Hepatocyte (in vitro differentiated cells): ENCODE data around the gene PSMB7. TPM values are rescaled to one million over a fixed set of nuclear protein-coding genes. Genes with fewer than 3 reads are reported as not detected.

Experiments used
- DNase-seq: peaks from one replicate; pipeline ENCODE4 v3.0.0-alpha.2; 2016; ENCODE audit warnings: low spot score
- H2AFZ ChIP-seq: fragments of 200-600 bp; sonication (generic); 2 replicates; pipeline ENCODE4 v1.6.0; 2016; ENCODE audit warnings: antibody characterized with exemption, mild to moderate bottlenecking
- H3K27ac ChIP-seq: fragments of 200-600 bp; sonication (generic); 2 replicates; pipeline ENCODE4 v1.5.1; 2016; ENCODE audit warnings: mild to moderate bottlenecking
- H3K27me3 ChIP-seq: fragments of 200-600 bp; sonication (generic); 2 replicates; pipeline ENCODE4 v1.6.1; 2016
- H3K36me3 ChIP-seq: fragments of 200-600 bp; sonication (generic); replicated peaks from 2 replicates; pipeline ENCODE4 v1.5.1; 2016; ENCODE audit warnings: low read depth; ENCODE audit not compliant: insufficient read depth
- H3K4me1 ChIP-seq: fragments of 200-600 bp; sonication (generic); 2 replicates; pipeline ENCODE4 v1.5.1; 2016; ENCODE audit warnings: mild to moderate bottlenecking, moderate library complexity; ENCODE audit not compliant: insufficient read depth
- H3K4me2 ChIP-seq: fragments of 200-600 bp; sonication (generic); 2 replicates; pipeline ENCODE4 v1.6.0; 2016
- H3K4me3 ChIP-seq: fragments of 200-600 bp; sonication (generic); 2 replicates; pipeline ENCODE4 v1.5.1; 2016; ENCODE audit warnings: mild to moderate bottlenecking
- H3K79me2 ChIP-seq: fragments of 200-600 bp; sonication (generic); 2 replicates; pipeline ENCODE4 v1.6.0; 2017; ENCODE audit warnings: mild to moderate bottlenecking
- H3K9me2 ChIP-seq: fragments of 200-600 bp; sonication (generic); replicated peaks from 2 replicates; pipeline ENCODE4 v1.6.0; 2017; ENCODE audit warnings: mild to moderate bottlenecking; ENCODE audit not compliant: insufficient read depth
- H3K9me3 ChIP-seq: fragments of 200-600 bp; sonication (generic); 2 replicates; pipeline ENCODE4 v1.5.1; 2016; ENCODE audit warnings: low read depth, mild to moderate bottlenecking
- H4K20me1 ChIP-seq: fragments of 200-600 bp; sonication (generic); 2 replicates; pipeline ENCODE4 v1.6.0; 2016; ENCODE audit warnings: mild to moderate bottlenecking; ENCODE audit not compliant: insufficient read depth, poor library complexity, severe bottlenecking
- EZH2 ChIP-seq: fragments of 200-600 bp; sonication (generic); IDR thresholded peaks from 2 replicates; pipeline ENCODE4 v1.6.1; 2016; ENCODE audit warnings: antibody characterized with exemption, mild to moderate bottlenecking, borderline replicate concordance
- EZH2phosphoT487 ChIP-seq: fragments of 200-600 bp; sonication (generic); IDR thresholded peaks from one replicate; pipeline ENCODE4 v1.6.1; 2018; ENCODE audit warnings: antibody characterized with exemption, mild to moderate bottlenecking, low read depth, moderate library complexity; ENCODE audit not compliant: unreplicated experiment, severe bottlenecking
- WGBS: methylation state at CpG from one replicate; pipeline ENCODE4 v1.1.6; 2016; ENCODE audit warnings: low lambda C conversion rate; ENCODE audit errors: missing lambda C conversion rate; 5-methylcytosine and 5-hydroxymethylcytosine counted together
- polyA plus RNA-seq: library from polyadenylated mRNA; unstranded; fragments of >200 nt; fragmentation: Nextera tagmentation; extraction: Ambion mirVana; gene quantifications from 2 replicates; pipeline ENCODE4 v1.2.1, GENCODE V29; 2016
- total RNA-seq: library from RNA; depleted of rRNA; stranded (reverse); fragments of >200 nt; gene quantifications from 2 replicates; pipeline ENCODE4 v1.2.3, GENCODE V29; 2014
- TF ChIP-seq, protein P1 (sequence below): fragments of 200-600 bp; sonication (generic); IDR thresholded peaks from 2 replicates; pipeline ENCODE4 v1.5.1; 2016; ENCODE audit warnings: antibody characterized with exemption, mild to moderate bottlenecking; ENCODE audit not compliant: poor library complexity

PSMB7 gene
- total and polyA plus RNA-seq, 2 experiments from 2014 or later, result 189 to 197 TPM

DNA sequence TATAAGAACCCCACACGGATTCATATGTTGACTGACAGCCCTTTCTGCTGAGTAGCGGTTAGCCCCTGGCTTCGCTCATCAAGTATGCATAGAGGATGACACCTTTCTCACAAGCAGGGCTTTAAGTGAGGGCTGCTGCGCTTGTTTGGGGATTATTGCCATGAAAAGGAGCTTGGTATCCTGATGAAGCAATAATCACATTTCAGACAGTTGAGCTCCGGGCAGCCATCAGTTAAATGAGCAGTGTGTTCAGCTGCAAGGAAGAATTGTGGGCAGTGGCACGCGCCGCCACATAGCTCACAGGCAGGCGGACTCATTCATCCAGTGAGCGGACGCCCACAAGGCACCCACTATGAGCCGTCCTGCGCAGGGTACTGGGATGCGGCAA lies 79.9 kb downstream of the PSMB7 start:
- H3K9me3 ChIP-seq, result no peaks in the 10 kb centered on the region
- H3K79me2 ChIP-seq, result no peaks in the 10 kb centered on the region
- H3K4me1 ChIP-seq, result no peaks in the 10 kb centered on the region
- no peak overlapping the region for H3K4me2 ChIP-seq
- H3K9me2 ChIP-seq, result no peaks in the 10 kb centered on the region
- H3K4me3 ChIP-seq, result no peak overlapping the region
- no peak overlapping the region for H2AFZ ChIP-seq
- H4K20me1 ChIP-seq, result no peaks in the 10 kb centered on the region
- H3K27ac ChIP-seq, result no peak overlapping the region
- 87% methylated on average over 14 of the region's 14 CpGs for WGBS
- H3K27me3 ChIP-seq, result no peaks in the 10 kb centered on the region
- H3K36me3 ChIP-seq, result peaks cover 6% of the 10 kb centered on the region
- DNase-seq, result no peak
- no peak for TF ChIP-seq EZH2
- TF ChIP-seq, protein P1, sequence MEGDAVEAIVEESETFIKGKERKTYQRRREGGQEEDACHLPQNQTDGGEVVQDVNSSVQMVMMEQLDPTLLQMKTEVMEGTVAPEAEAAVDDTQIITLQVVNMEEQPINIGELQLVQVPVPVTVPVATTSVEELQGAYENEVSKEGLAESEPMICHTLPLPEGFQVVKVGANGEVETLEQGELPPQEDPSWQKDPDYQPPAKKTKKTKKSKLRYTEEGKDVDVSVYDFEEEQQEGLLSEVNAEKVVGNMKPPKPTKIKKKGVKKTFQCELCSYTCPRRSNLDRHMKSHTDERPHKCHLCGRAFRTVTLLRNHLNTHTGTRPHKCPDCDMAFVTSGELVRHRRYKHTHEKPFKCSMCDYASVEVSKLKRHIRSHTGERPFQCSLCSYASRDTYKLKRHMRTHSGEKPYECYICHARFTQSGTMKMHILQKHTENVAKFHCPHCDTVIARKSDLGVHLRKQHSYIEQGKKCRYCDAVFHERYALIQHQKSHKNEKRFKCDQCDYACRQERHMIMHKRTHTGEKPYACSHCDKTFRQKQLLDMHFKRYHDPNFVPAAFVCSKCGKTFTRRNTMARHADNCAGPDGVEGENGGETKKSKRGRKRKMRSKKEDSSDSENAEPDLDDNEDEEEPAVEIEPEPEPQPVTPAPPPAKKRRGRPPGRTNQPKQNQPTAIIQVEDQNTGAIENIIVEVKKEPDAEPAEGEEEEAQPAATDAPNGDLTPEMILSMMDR, result no peak

DNA sequence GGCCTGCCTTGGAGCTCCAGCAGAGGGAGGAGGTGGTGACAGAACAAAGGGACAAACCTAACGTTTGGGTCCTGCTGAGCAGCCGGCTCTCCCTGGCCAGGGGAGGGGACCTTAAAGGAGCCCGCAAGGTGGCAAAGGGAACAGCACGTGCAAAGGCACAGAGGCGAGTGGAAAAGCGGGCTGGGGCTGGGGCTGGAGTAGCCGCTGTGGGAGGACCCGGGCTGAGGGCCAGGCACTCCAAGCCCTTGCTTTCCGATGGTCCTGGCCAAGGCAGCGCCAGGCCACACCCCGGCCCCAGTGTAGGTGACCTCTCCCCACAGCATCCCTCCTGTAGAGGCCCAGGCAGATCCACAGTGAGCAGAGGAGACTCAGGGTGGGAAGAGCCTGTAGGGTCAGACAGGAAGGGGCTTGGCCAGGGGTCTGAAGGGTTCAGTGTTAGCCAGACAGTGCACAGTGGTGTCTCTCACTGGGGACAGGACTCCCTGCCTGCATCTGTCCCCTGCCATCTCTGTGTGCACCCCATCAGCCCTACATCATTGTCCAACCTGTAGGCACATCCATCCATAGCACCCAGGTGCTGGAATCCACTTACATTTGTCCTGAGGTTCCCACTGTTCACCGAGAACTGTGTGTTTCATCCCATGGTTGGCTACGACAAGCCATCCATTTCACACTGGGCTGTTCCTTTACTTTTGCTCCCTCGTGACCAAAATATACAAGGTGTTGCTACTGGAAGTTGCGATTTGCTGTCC lies 80.5 kb downstream of the PSMB7 start:
- no peak for DNase-seq
- Histone ChIP-seq H3K4me2 (no peak overlapping the region), H3K36me3 (peaks cover 6% of the 10 kb centered on the region), H3K9me3 (no peaks in the 10 kb centered on the region), H3K4me1 (no peaks in the 10 kb centered on the region), H3K79me2 (no peaks in the 10 kb centered on the region), H4K20me1 (no peaks in the 10 kb centered on the region), H3K4me3 (no peak overlapping the region), H3K27ac (no peak overlapping the region), H3K9me2 (no peaks in the 10 kb centered on the region), H2AFZ (no peak overlapping the region), H3K27me3 (no peaks in the 10 kb centered on the region)
- TF ChIP-seq EZH2phosphoT487 (no peak), EZH2 (no peak)
- TF ChIP-seq, protein P1, result no peak
- whole genome bisulfite sequencing, result 90% methylated on average over 15 of the region's 15 CpGs

DNA sequence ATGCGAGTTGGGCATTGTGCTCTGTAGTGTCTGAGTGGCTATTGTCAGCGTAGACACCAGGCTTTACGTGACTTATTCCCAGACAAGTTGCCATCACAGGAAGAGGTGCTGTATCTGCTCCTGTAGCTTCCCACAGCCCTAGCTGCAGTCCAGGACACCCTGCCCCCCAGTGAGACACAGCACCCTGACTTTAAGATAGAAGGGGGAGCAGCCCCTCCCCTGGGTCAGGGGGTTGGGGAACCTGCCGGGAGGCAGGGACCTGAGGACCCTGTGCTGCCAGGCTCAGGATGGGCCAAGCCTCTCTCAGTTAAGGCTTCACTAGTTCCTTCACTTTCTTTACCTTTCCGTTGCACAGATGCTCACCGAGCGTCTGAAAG lies 82.1 kb downstream of the PSMB7 start:
- Histone ChIP-seq H2AFZ (no peak overlapping the region), H3K9me3 (no peaks in the 10 kb centered on the region), H3K4me3 (no peak overlapping the region), H3K4me2 (no peak overlapping the region), H3K79me2 (no peaks in the 10 kb centered on the region), H3K27ac (no peak overlapping the region), H3K4me1 (no peaks in the 10 kb centered on the region), H4K20me1 (no peaks in the 10 kb centered on the region), H3K36me3 (peaks cover 6% of the 10 kb centered on the region), H3K27me3 (no peaks in the 10 kb centered on the region), H3K9me2 (no peaks in the 10 kb centered on the region)
- TF ChIP-seq EZH2phosphoT487 (no peak), EZH2 (no peak)
- TF ChIP-seq, protein P1, result no peak
- 93% methylated on average over 7 of the region's 7 CpGs for WGBS
- no peak for DNase-seq
